GM19463 (cell line): Measurements from ENCODE around the gene PPP2R2C.

Experiments
- ATAC-seq: cut with Tn5 transposase; IDR thresholded peaks from one replicate; pipeline ENCODE4 v1.9.1; 2021; ENCODE audit warnings: mild to moderate bottlenecking, moderate library complexity; ENCODE audit not compliant: unreplicated experiment

The PPP2R2C gene

DNA sequence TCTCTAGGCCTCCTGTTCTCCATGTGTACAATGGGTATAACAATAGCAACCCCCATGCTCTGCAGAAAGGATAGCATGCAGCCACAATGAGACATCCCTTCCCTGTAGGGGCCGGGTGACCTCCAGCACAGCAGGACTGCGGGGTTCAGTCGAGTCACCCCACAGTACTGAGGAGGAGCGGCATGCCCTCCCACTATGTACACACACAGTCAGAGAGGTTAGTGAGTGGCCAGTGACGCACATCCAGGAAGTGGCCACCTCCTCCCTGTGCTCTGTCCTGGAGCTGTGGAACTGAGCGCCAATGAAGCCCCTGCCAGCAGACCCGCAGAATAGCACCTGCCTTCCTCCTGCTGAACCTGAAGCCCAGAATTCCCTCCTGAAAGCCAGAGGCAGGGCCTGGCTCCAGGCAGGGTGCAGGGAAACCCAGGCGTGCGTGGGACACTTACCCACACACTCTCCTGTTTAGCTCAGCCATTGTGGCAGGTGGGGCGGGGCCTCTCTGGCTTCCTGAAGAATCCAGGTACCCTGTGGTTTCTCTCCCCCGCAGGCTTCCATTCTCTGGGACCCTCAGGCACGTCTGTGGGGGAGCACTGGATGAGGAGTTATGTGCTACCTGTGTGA is 152.8 kb downstream of the PPP2R2C start:
- no peak for ATAC-seq

DNA sequence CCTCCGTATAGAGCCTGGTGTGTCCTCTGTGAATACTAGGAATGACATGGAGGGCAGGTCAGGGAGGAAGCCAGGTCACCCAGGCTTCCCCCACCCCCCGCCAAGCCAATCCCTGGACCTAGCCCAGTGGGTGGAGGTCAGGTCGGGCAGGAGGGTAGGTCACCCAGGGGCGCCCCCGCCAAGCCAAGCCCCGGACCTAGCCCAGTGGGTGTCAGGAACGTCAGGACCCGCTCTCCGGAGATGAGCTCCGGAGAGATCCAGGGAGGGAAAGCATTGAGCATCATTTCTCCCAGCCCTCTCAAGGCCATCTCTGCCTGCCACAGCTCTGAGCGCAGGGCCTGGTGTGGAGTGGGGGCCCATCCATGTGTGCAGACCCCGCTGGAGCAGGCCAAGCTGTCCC is 154.2 kb downstream of the PPP2R2C start:
- ATAC-seq = no peak

DNA sequence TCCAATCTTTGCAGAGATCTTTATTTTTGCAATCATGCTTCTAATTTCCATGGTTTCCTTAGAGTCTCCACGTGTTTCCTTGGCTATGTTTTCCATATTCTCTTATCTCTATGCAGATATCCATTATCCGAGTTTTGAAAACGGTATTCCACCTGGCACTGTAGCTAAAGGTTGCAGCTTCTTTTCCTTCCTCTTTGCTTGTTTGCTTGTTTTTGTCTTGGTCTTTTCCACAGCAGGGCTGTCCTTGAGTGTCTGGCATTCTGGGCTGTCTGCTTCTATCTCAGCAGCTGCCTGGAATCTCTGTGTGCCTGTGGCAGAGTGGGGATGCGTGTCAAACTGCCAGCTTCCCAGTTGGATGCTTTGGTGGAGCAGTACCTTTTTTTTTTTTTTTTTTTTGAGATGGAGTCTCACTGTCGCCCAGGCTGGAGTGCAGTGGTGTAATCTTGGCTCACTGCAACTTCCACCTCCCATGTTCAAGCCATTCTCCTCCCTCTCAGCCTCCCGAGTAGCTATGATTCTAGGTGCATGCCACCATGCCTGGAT is 155.9 kb downstream of the PPP2R2C start:
- ATAC-seq = no peak

DNA sequence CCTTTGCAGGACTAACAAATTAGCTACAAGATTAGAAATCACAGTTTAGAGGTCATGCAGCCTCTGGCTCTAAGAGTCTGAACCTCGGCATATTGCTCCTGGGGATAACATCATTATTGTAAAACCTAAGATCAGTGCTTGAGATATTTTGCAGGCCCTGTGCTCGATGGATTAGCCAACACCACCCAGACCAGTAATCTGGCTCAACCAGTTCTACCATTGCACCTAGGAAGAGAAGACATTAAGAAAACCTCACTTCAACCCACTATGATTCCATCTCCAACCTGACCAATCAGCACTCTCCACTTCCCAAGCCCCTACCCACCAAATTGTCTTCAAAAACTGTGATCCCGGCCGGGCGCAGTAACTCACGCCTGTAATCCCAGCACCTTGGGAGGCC is 159.2 kb downstream of the PPP2R2C start:
- no peak for ATAC-seq

DNA sequence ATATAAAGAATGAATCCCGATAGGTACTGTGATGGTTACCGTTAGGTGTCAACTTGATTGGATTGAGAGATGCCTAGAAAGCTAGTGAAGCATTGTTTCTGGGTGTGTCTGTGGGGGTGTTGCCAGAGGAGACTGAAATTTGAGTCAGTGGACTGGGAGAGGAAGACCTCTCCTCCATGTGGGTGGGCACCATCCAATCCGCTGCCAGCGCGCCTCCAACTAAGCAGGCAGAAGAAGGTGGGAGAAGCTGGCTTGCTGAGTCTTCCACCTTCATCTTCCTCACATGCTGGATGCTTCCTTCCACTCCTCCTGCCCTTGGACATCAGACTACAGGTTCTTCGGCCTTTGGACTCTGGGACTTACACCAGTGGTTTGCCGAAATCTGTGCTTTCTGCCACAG is 162.6 kb downstream of the PPP2R2C start:
- ATAC-seq = no peak

DNA sequence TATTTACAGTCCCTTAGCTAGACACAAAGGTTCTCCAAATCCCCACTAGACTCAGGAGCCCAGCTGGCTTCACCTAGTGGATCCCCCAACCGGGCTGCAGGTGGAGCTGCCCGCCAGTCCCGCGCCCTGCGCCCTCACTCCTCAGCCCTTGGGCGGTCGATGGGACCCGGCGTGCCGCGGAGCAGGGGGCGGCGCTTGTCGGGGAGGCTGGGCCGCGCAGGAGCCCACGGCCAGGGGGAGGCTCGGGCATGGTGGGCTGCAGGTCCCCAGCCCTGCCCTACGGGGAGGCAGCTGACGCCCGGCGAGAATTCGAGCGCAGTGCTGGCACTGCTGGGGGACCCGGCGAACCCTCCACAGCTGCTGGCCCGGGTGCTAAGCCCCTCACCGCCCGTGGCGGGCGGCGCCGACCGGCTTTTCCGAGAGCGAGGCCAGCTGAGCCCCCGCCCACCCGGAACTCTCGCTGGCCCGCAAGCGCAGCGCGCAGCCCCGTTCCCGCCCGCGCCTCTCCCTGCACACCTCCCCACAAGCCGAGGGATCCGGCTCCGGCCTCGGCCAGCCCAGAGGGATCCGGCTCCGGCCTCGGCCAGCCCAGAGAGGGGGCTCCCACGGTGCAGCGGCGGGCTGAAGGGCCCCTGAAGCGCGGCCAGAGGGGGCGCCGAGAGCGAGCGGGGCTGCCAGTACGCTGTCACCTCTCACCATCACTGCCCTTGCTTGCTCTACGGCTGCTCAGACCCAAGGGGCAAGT is 163.3 kb downstream of the PPP2R2C start:
- no peak for ATAC-seq

DNA sequence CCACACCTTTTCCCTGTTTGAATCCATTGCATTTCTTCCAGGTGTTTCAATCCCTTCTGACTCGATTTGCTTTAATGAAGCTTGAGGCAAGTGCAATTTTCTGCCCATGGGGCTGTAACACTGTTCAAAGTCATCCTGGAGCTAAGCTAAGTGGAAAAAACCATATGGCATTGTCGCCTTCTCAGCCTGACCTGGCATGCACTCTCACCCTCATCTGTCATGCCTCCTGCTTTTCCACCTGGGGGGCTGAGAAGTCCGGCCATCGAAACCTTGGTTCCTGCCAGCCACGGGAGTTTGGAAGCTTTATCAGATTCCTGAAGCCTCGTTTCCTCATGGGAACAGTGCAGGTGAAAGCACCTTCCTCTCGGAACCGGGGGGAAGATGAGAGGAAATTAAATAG is 164.5 kb downstream of the PPP2R2C start:
- no peak for ATAC-seq

DNA sequence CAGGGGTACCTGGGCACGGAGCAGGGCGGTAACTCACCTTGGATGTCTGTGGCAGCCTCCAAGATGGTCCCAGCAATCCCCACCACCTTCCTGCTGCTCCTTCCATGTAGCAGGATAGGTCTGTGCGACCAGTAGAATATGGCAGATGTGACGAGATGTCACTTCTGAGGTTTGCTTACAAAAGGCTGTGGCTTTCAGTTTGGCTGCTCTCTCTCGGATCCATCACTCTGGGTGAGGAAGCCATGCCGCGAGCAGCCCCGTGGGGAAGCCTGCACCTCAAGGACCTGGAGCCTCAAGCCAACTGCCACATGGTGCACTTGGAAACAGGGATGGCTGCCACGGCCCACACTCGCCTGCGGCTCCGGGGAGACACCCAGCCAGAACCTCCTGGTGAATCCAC is 165.2 kb downstream of the PPP2R2C start:
- ATAC-seq = no peak

DNA sequence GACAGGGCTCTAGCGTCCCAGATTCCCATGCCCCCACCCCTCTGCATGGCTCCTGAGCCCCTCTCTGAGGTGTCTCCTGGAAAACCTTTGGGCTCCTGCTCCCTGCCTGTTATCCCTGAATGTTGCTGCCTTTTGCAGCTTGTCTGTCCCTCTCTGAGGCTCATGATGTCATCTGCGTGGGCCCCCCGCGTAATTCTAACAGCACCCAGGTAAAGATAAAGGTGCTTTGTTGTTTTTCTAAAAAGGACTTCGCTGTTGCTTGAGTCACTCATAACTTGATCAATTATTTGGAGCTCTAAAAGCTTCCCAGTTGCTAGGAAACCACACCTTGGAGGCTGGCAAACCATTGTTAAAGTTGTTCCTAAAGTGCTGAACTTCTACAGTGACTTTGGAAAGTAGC is 166.1 kb downstream of the PPP2R2C start:
- no peak for ATAC-seq

DNA sequence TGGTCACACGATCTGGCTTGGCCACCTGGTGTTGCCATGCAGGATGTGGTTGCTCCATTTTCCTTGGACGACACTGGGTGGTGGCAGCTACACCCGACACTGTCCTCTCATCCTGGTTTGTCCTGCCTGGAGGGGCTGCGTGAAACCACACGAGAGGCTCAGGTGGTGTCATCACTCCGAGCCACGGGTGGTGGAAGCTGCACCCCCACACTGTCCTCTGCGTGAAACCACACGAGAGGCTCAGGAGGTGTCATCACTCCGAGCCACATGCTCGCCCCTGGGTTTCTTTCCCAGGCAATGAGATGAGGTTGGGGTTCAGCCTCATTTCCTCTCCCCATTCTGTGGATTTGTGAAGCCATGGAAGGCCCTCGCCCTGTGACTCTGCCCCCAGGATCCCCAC is 168.5 kb downstream of the PPP2R2C start:
- ATAC-seq = no peak

DNA sequence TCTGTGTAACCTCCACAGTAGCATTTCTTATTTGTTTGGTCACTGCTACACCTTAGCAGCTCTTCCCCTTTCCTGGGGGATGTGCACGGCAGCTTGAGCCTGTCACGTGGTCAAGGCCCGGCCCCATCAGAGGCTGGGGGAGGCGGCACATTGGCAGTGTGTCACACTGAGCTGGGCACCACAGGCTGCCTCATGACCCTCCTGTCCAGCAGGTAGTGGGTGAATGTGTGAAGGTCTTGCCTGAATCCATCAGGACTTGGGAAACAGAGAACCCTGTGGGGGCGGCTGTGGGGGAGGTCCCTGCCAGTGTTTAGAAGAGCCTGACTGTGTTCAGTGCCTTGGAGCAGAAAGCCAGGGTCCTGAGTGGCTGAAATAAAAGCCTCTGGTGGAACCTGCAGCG is 169.5 kb downstream of the PPP2R2C start:
- ATAC-seq = no peak

DNA sequence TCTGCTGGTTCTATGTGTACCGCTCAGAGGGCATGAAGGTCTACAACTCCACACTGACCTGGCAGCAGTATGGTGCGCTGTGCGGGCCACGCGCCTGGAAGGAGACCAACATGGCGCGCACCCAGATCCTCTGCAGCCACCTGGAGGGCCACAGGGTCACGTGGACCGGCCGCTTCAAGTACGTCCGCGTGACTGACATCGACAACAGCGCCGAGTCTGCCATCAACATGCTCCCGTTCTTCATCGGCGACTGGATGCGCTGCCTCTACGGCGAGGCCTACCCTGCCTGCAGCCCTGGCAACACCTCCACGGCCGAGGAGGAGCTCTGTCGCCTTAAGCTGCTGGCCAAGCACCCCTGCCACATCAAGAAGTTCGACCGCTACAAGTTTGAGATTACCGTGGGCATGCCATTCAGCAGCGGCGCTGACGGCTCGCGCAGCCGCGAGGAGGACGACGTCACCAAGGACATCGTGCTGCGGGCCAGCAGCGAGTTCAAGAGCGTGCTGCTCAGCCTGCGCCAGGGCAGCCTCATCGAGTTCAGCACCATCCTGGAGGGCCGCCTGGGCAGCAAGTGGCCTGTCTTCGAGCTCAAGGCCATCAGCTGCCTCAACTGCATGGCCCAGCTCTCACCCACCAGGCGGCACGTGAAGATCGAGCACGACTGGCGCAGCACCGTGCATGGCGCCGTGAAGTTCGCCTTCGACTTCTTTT is 170.5 kb downstream of the PPP2R2C start:
- no peak for ATAC-seq

DNA sequence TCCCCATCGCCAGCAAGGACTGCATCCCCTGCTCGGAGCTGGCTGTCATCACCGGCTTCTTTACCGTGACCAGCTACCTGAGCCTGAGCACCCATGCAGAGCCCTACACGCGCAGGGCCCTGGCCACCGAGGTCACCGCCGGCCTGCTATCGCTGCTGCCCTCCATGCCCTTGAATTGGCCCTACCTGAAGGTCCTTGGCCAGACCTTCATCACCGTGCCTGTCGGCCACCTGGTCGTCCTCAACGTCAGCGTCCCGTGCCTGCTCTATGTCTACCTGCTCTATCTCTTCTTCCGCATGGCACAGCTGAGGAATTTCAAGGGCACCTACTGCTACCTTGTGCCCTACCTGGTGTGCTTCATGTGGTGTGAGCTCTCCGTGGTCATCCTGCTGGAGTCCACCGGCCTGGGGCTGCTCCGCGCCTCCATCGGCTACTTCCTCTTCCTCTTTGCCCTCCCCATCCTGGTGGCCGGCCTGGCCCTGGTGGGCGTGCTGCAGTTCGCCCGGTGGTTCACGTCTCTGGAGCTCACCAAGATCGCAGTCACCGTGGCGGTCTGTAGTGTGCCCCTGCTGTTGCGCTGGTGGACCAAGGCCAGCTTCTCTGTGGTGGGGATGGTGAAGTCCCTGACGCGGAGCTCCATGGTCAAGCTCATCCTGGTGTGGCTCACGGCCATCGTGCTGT is 171.2 kb downstream of the PPP2R2C start:
- no peak for ATAC-seq

DNA sequence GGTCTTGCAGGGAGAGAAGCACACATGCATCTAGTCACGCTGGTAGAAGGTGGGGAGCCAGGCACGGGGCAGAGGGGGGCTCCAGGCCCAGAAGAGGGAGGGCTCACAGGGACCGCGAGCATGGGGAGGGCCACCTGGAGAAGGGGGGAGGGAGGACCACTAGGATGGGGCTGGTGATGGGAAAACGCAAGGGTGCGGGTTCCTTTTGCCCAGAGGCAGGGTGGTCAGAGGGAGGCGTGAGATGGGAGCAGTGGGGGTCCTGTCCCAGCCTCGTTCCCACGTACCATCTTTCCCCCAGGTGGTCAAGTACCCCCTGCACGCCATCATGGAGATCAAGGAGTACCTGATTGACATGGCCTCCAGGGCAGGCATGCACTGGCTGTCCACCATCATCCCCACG is 172.1 kb downstream of the PPP2R2C start:
- ATAC-seq = no peak

DNA sequence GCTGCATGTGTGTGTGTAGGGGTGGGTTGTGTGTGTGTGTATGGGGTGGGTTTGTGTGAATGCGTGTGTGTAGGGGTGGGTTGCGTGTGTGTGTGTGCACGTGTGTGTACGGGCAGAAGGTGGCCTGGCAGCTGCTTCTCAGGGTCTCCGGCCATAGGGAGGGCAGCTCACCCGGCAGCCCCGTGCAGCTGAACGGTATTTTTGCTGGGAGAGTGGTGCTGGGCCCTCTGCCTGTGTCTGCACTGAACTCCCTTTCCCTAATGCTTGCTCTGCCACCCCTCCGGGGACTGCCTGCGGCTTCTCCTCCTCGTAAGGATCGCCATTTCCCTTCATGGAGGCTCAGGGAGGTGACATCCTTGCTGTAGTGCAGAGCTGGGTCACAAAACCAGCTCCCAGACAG is 172.5 kb downstream of the PPP2R2C start:
- no peak for ATAC-seq

DNA sequence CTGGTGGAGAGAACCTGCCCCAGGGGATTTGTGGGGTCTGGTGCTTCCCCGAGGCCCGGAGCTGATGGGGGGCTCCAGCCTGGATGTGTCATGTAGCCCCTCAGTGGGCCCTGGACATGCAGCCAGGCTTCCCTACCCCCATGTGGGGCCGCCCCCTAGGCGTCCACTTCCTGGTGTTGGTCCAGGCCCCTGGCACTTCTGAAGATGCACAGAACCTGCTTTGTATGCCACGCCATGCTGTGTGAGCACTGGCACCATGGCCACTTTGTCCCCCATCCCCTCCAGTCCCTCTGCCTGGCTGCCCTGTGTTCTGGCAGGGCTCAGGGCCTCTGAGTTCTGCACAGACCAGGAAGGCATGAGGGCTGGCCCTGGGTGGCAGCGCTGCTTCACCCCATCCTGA is 173.6 kb downstream of the PPP2R2C start:
- no peak for ATAC-seq

DNA sequence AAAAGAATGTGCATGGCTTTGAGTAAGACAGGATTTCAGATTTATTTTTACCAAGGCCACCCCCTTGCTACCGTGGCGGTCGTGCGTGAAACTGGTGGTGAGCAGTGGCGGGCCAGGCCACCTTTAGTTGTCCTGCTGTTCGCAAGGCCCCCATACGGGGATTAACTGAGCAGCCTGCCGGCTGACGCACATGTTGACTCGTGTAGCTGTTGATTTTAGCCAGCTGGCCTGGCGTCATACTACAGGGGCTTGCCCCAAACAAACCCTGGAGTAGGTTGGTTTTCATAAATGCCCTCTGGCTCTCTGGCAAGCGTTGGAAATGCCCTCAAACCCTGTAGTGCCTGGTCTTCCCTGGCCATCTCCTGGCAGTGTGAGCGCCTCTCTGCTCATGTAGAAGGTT is 174.4 kb downstream of the PPP2R2C start:
- ATAC-seq = no peak

DNA sequence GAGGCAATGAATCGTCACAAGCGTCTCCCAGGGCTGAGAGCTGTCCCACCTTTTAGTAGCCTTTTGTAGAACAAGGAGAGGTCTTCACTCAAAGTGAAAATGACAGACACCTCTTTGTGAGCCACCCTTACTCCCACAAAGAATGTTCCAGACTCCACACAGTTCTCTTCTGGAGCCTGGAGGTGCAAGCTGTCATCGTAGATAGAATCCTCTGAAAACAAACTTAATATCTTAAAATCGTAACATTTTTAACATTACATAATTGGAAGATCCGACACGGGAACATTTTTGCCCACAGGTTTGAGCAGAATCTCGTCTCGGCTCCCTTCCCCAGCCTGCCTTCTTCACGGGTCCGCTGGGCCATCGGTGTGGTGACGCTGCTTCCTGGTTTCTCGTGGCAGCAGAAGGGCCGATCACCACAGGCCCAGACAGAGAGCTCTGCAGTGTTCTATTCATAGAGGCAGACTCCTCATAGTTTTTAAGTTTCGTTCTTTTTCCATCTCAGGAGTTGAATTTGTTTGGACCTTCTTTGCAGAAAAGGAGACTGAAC is 175.1 kb downstream of the PPP2R2C start:
- no peak for ATAC-seq

DNA sequence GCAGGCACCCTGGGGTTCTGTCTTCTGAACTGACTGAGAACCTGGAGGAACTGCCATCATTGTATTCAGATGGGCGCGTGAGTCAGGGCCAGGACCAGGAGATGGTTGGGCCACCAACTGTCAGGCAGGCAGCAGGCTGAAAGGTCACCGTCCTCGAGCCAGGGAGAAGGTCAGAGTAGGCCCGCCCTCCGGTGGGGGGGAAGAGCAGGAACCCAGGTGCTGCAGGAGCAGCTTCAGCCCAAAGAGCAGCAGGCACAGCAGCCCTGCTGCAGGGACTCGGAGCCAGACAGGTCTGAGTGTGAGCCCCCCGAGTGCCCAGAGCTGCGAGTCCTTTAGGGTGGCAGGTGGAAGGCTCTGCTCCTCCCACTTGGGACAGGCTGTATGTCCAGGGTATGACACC is 176.4 kb downstream of the PPP2R2C start:
- ATAC-seq = no peak

DNA sequence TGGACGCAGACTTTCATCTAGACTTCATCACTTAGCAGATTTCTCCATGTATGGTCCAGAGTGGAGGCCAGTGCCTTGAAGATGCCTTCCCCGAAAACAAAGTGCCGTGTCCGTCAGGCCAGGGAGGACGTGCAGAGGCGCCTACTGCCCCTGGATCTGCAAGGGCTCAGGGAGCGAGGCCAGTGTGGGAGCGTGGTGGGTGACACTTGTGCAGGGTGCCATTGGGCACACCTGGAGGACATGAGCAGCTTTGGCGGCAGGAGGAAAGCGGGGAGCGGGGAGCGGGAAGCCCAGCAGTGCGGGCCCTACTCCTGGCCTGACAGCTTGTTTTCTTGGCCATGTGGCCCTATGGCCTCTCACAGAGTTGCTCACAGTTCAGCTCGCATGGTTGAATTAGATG is 176.9 kb downstream of the PPP2R2C start:
- ATAC-seq = no peak
